HFFc6 (cell line): Measurements from ENCODE around the gene TPD52L2. TPM values are rescaled to one million over a fixed set of nuclear protein-coding genes. Genes with fewer than 3 reads are reported as not detected.

Experiments used
- DNase-seq: peaks from one replicate; pipeline ENCODE4 v3.0.0-alpha.2; 2018
- H3K27ac Mint-ChIP-seq: 2 replicates; pipeline ENCODE4 v1.8.0; 2020; ENCODE audit warnings: mild to moderate bottlenecking, mixed read lengths
- H3K27me3 Mint-ChIP-seq: 2 replicates; pipeline ENCODE4 v1.8.0; 2021; ENCODE audit warnings: mild to moderate bottlenecking, moderate library complexity, mixed read lengths; ENCODE audit not compliant: insufficient read depth
- H3K36me3 Mint-ChIP-seq: 2 replicates; pipeline ENCODE4 v1.8.0; 2021; ENCODE audit warnings: low read depth, mixed read lengths
- H3K4me1 Mint-ChIP-seq: 2 replicates; pipeline ENCODE4 v1.8.0; 2020; ENCODE audit warnings: low read depth, mixed read lengths
- H3K4me3 Mint-ChIP-seq: 2 replicates; pipeline ENCODE4 v1.8.0; 2020; ENCODE audit warnings: mild to moderate bottlenecking, moderate library complexity, mixed read lengths
- H3K9me3 Mint-ChIP-seq: 2 replicates; pipeline ENCODE4 v1.8.0; 2020; ENCODE audit warnings: mild to moderate bottlenecking, mixed read lengths
- CTCF ChIP-seq: fragments of 200-600 bp; sonication (generic); IDR thresholded peaks from 2 replicates; pipeline ENCODE4 v1.5.0; 2021; ENCODE audit warnings: antibody characterized with exemption, mild to moderate bottlenecking
- total RNA-seq, 6 experiments: library from RNA; stranded (reverse); fragmentation: NEBNext Ultra II Directional; extraction: Animal tissue kit (Norgen Biotek cat#: 25700); gene quantifications; 2 replicates in 1 of 6; 3 replicates in 5 of 6; pipeline ENCODE4 v1.2.3, GENCODE V29; 2021

The TPD52L2 gene
- total RNA-seq, 6 experiments from 2014 or later, result 161 to 196 (median 169) TPM

- Mint-ChIP-seq H3K4me3 (no peak overlapping the region), H3K36me3 (peaks cover 29% of the 10 kb centered on the region), H3K27ac (no peak overlapping the region), H3K27me3 (peaks cover 16% of the 10 kb centered on the region), H3K9me3 (no peaks in the 10 kb centered on the region), H3K4me1 (peaks cover 25% of the 10 kb centered on the region)
- TF ChIP-seq CTCF, result no peak
- DNase-seq, result no peak
Observed at GRCh38 chr20:63892402-63892801, 27.3 kb downstream of the TPD52L2 start.

- Mint-ChIP-seq H3K9me3 (no peaks in the 10 kb centered on the region), H3K4me1 (peaks cover 36% of the 10 kb centered on the region), H3K27ac (peak overlapping the region; percentile 78), H3K27me3 (peaks cover 15% of the 10 kb centered on the region), H3K36me3 (peaks cover 32% of the 10 kb centered on the region), H3K4me3 (peak overlapping the region; percentile 81)
- no peak for DNase-seq
- no peak for TF ChIP-seq CTCF
Observed at GRCh38 chr20:63893999-63894357, 28.9 kb downstream of the TPD52L2 start.

- TF ChIP-seq CTCF, result no peak
- Mint-ChIP-seq H3K36me3 (peaks cover 26% of the 10 kb centered on the region), H3K27me3 (peaks cover 15% of the 10 kb centered on the region), H3K4me3 (peak within 1 kb of the TSS; percentile 97), H3K9me3 (no peaks in the 10 kb centered on the region), H3K27ac (peak within 1 kb of the TSS; percentile 98), H3K4me1 (peaks cover 40% of the 10 kb centered on the region)
- DNase-seq, result peak; percentile 87
Observed at GRCh38 chr20:63894358-63895201, 29.5 kb downstream of the TPD52L2 start, which contains the start of gene DNAJC5. DNAJC5 (plus strand) TSS chr20:63895126; CDS start chr20:63928346, 33,220 bp downstream.

- peak overlapping the region; percentile 98 for H3K27ac Mint-ChIP-seq
- H3K4me1 Mint-ChIP-seq, result peaks cover 40% of the 10 kb centered on the region
- no peaks in the 10 kb centered on the region for H3K9me3 Mint-ChIP-seq
- peak overlapping the region; percentile 97 for H3K4me3 Mint-ChIP-seq
- no peak for TF ChIP-seq CTCF
- no peak for DNase-seq
- H3K36me3 Mint-ChIP-seq, result peaks cover 20% of the 10 kb centered on the region
- H3K27me3 Mint-ChIP-seq, result peaks cover 15% of the 10 kb centered on the region
Observed at GRCh38 chr20:63895202-63895951, 30.3 kb downstream of the TPD52L2 start.

GRCh38 chr20:63895952-63896263 lies 30.8 kb downstream of the TPD52L2 start:
- peaks cover 40% of the 10 kb centered on the region for H3K4me1 Mint-ChIP-seq
- no peak for TF ChIP-seq CTCF
- H3K27ac Mint-ChIP-seq, result peak overlapping the region; percentile 98
- H3K4me3 Mint-ChIP-seq, result peak overlapping the region; percentile 97
- DNase-seq, result peak; percentile 5
- H3K9me3 Mint-ChIP-seq, result no peaks in the 10 kb centered on the region
- H3K27me3 Mint-ChIP-seq, result peaks cover 15% of the 10 kb centered on the region
- H3K36me3 Mint-ChIP-seq, result peaks cover 20% of the 10 kb centered on the region
